Kidney (tissue), 14 donors: ENCODE data around the gene TBC1D12. TPM values are rescaled to one million over a fixed set of nuclear protein-coding genes. Genes with fewer than 3 reads are reported as not detected.

Experiments used
- DNase-seq, 5 donors: peaks; one replicate each; pipeline ENCODE4 v3.0.0-alpha.2; 2013 to 2020
- FAIRE-seq: peaks from 2 replicates; lab custom pipeline; 2012; peaks lifted over from hg19 to GRCh38; lab: Jason Lieb, UNC
- H3K27ac ChIP-seq, 2 donors: one replicate each; pipeline ENCODE4 v1.7.0; 2013; ENCODE audit warnings: low read depth in 2 of 2, low read length in 2 of 2, inconsistent platforms in 1 of 2
- H3K27me3 ChIP-seq: one replicate; pipeline ENCODE4 v1.7.1; 2013; ENCODE audit warnings: low read length, inconsistent platforms; ENCODE audit not compliant: control insufficient read depth, insufficient read depth
- H3K36me3 ChIP-seq, 3 donors: one replicate each; pipeline versions ENCODE4 v1.7.0 to v1.7.1; 2013; ENCODE audit warnings: low read length in 3 of 3, control low read depth in 1 of 3, inconsistent platforms in 1 of 3; ENCODE audit not compliant: insufficient read depth in 3 of 3, control insufficient read depth in 2 of 3
- H3K4me1 ChIP-seq, 3 donors: one replicate each; pipeline versions ENCODE4 v1.7.0 to v1.7.1; 2013; ENCODE audit warnings: low read length in 3 of 3, inconsistent platforms in 1 of 3, low read depth in 1 of 3; ENCODE audit not compliant: control insufficient read depth in 2 of 3, insufficient read depth in 2 of 3
- H3K4me3 ChIP-seq, 3 donors: one replicate each; pipeline versions ENCODE4 v1.7.0 to v1.8.1; 2013; ENCODE audit warnings: low read length in 3 of 3, control low read depth in 1 of 3, inconsistent platforms in 1 of 3
- H3K9ac ChIP-seq, 3 donors: one replicate each; pipeline versions ENCODE4 v1.7.0 to v1.7.1; 2013; ENCODE audit warnings: low read length in 3 of 3, control low read depth in 1 of 3, inconsistent platforms in 1 of 3
- H3K9me3 ChIP-seq, 3 donors: one replicate each; pipeline versions ENCODE4 v1.7.0 to v1.7.1; 2013; ENCODE audit warnings: low read length in 3 of 3, control low read depth in 1 of 3, inconsistent platforms in 1 of 3; ENCODE audit not compliant: control insufficient read depth in 2 of 3, insufficient read depth in 1 of 3
- intact Hi-C: fragments of 100-400 bp; cut with DNase I; formaldehyde crosslinking; loops from one replicate; pipeline ENCODE4 v1.11.1; 2022
- polyA plus RNA-seq: library from polyadenylated mRNA; stranded (reverse); fragments of 350-450 nt; fragmentation: Illumina TruSeq; extraction: RNeasy Lipid Tissue Mini Kit (QIAGEN cat#74804); gene quantifications from one replicate; pipeline ENCODE4 v1.2.3, GENCODE V29; 2014; ENCODE audit warnings: low read depth, low replicate concordance; ENCODE audit not compliant: insufficient read depth
- total RNA-seq: library from RNA; stranded (reverse); fragmentation: NEBNext Ultra II Directional; extraction: Animal tissue kit (Norgen Biotek cat#: 25700); gene quantifications from one replicate; pipeline ENCODE4 v1.2.1, GENCODE V29; 2021
- TF ChIP-seq, protein P1 (sequence below): IDR thresholded peaks from 3 replicates; pipeline ENCODE4 v1.5.1; 2012; ENCODE audit warnings: mild to moderate bottlenecking, moderate library complexity, borderline replicate concordance; ENCODE audit not compliant: insufficient read depth; ENCODE audit errors: extremely low read depth
- donor health status: control.
- donor health status: control.
- donor health status: control.
- donor health status: control.
- donor health status: control.
- donor health status: DM: yes; HTN: yes; CAD: no.
- donor health status: Normal renal cell carcinoma (clear cell type).

Gene TBC1D12
- total and polyA plus RNA-seq, 2 donors from 2014 or later: 4.4 to 13.1 TPM

DNA sequence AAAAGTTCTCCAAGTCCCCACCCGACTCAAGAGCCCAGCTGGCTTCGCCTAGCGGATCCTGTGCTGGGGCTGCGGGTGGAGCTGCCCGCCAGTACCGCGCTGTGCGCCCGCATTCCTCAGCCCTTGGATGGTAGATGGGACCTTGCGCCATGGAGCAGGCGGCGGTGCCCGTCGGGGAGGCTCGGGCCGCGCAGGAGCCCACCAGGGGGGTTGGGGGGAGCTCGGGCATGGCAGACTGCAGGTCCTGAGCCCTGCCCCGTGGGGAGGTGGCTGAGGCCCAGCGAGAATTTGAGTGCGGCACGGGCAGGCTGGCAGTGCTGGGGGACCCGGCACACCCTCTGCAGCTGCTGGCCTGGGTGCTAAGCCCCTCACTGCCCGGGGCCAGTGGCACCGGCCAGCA lies 57.0 kb downstream of the TBC1D12 start:
- intact Hi-C loops: no loop called here
- FAIRE-seq: no peak
- peak in 1 of 5 donors; percentile 67 for DNase-seq

DNA sequence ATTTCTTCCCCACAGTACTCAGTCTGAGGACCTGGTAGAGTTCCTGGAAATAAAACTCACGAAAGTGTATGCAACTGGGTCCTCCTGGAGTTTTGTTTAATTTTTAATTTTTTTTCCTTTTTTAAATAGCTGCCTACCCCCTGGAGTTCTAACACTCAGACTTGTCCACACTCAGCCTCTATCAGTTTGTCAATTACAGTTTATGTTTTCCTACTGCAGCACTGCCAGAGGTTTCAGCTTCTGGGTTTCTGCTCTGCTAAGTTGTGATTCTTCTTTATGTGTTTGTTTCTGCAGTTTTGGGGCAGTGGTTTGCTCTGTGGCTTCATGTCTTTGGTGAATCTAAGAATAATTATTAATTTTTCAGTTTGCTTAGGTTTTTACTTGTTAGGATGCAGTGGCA lies 59.2 kb downstream of the TBC1D12 start:
- no peak for FAIRE-seq
- TF ChIP-seq, protein P1, sequence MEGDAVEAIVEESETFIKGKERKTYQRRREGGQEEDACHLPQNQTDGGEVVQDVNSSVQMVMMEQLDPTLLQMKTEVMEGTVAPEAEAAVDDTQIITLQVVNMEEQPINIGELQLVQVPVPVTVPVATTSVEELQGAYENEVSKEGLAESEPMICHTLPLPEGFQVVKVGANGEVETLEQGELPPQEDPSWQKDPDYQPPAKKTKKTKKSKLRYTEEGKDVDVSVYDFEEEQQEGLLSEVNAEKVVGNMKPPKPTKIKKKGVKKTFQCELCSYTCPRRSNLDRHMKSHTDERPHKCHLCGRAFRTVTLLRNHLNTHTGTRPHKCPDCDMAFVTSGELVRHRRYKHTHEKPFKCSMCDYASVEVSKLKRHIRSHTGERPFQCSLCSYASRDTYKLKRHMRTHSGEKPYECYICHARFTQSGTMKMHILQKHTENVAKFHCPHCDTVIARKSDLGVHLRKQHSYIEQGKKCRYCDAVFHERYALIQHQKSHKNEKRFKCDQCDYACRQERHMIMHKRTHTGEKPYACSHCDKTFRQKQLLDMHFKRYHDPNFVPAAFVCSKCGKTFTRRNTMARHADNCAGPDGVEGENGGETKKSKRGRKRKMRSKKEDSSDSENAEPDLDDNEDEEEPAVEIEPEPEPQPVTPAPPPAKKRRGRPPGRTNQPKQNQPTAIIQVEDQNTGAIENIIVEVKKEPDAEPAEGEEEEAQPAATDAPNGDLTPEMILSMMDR: no peak
- intact Hi-C loops: no loop called here

More for the DNA sequence above, 57.0 kb downstream of the TBC1D12 start:
- no peak overlapping the region for H3K4me3 ChIP-seq
- H3K27me3 ChIP-seq: no peaks in the 10 kb centered on the region
- H3K27ac ChIP-seq: no peak overlapping the region
- H3K9me3 ChIP-seq: peaks cover 0 to 18% (median 0%) of the 10 kb centered on the region in 3 donors
- no peaks in the 10 kb centered on the region for H3K4me1 ChIP-seq
- TF ChIP-seq, protein P1: no peak
- no peak overlapping the region for H3K9ac ChIP-seq
- H3K36me3 ChIP-seq: no peaks in the 10 kb centered on the region

DNA sequence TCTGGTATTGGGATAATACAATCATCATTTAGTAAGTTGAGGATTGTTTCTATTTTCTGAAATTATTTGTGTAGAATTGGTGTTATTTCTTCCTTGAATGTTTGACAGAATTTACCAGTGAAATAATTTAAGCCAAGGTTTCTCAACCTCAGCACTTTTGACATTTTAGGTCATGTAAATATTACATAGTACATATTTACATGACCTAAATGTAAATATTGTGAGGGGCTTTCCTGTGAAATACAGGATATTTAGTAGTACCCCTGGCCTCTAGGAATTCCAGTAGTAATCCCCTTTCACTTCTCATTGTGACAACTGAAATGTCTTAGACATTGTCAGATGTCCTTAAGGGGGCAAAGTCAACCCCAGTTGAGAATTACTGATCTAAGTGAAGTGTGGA lies 59.8 kb downstream of the TBC1D12 start:
- FAIRE-seq: no peak
- H3K4me3 ChIP-seq: no peak overlapping the region

More for the DNA sequence above, 59.2 kb downstream of the TBC1D12 start:
- DNase-seq: no peak
- Histone ChIP-seq H3K4me3 (no peak overlapping the region), H3K27me3 (no peaks in the 10 kb centered on the region), H3K36me3 (no peaks in the 10 kb centered on the region), H3K9me3 (peaks cover 0 to 14% (median 0%) of the 10 kb centered on the region in 3 donors), H3K9ac (no peak overlapping the region), H3K27ac (no peak overlapping the region), H3K4me1 (no peaks in the 10 kb centered on the region)

More for the DNA sequence above, 59.8 kb downstream of the TBC1D12 start:
- Histone ChIP-seq H3K9ac (no peak overlapping the region), H3K9me3 (peaks cover 0 to 14% (median 0%) of the 10 kb centered on the region in 3 donors), H3K4me1 (no peaks in the 10 kb centered on the region), H3K36me3 (no peaks in the 10 kb centered on the region), H3K27ac (no peak overlapping the region), H3K27me3 (no peaks in the 10 kb centered on the region)
- TF ChIP-seq, protein P1: no peak
- no peak for DNase-seq
- intact Hi-C loops: no loop called here
